Measurements from ENCODE around the gene VGLL4.

- TF ChIP-seq POLR2A (IDR thresholded peaks at IDR 0.05; ENCODE audit: low read length) (no peak), GATA1 (IDR thresholded peaks at IDR 0.05; ENCODE audit: low read depth, low read length) (no peak)
Observed at GRCh38 chr3:11514191-11514821, 129.4 kb downstream of the VGLL4 start.

Data from erythroblast (primary cell).